Activated T-cell treated with anti-CD3 and anti-CD28 coated beads for 24 hours (primary cell): ENCODE data around the gene RIPK3.
"Not testable (repeated sequence)": the region's sequence is repeated elsewhere in the genome, so short reads cannot be mapped to it uniquely, and the experiment has no call there.

Experiments used
- DNase-seq: peaks from one replicate; pipeline ENCODE4 v3.0.0-alpha.2; 2020; ENCODE audit warnings: low read depth

Gene RIPK3

DNA sequence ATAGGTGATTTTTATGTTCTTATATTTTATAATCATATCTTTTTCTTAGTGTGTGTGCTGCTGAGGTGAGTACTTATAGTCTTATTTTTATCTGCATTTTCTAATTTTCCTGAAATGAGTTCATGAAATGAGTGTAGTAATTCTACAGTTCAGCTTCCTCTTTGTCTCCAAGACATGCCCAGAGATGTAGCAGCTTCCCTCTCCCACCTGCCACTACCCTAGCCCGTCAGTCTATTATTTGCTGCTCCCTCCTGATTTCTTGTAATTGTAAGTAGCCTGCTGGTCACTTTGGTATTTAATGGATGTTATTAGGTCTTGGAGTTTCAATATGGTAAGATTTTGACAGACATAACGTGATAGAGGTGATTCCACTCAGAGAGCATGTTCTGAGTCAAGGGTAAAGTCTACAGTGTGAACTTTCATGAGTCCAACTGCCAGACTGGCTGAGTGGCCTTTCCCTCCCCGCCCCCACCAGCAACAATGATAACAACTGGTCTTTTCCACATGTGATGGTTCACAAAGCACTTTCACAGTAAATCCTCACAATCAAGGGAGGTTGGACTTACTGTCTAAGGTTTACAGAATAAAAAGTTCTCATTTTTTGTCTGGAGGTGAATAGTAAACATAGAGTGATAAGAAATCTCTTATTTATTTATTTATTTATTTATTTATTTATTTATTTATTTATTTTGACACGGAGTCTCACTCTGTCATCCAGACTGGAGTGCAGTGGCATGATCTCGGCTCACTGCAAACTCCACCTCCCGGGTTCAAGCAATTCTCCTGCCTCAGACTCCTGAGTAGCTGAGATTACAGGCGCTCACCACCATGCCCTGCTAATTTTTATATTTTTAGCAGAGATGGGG is 4.2 kb upstream of the RIPK3 start:
- DNase-seq, result no peak

DNA sequence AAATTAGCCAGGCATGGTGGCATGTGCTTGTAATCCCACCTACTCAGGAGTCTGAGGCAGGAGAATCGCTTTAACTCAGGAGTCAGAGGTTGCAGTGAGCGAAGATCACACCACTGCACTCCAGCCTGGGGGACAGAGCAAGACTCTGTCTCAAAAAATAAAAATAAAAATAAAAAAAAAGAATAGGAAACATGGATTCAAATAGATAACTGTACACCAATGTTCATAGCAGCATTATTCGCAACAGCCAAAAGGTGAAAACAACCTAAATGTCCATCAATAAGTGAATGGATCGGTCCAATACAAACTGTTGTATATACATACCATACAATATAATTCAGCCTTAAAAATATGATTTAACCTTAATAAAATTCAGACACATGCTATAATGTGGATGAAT is 3.1 kb upstream of the RIPK3 start:
- no peak for DNase-seq

DNA sequence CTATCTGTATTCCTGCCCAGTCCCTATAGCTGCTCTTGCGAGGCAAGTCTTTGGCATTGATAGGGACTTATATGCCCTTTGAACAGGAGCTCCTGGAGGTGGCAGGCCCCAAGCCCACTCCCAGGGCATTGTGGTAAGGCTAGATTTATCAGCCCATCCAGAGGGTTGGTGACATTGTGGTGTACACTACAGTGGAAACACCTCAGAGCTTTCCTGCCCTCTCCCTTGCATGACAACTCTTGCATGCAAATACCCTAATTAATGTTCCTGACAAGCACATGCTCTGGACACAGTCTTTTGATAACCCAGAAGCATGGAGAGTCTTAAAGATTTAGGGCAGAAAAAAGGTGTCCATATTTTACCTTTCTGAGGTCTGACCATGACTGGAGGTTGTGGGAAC is 815 bp upstream of the RIPK3 start:
- DNase-seq, result no peak

DNA sequence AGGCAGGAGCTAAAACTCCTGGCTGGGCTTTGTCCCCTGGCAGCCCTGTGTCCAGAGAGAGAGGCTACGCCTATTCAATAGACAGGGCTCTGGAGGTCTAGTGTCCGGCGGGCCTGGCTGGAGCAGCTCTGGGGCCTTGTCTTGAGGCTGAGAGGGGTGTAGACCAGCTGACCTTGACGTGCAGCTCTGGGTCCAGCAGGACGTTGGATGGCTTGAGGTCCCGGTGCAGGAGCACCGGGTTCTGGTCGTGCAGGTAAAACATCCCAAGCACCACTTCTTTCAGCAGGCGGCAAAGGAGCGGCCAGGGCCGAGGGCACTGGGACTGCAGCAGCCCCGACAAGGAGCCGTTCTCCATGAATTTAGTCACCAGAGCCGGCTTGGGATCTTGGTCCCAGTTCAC is 948 bp downstream of the RIPK3 start:
- DNase-seq, result no peak

DNA sequence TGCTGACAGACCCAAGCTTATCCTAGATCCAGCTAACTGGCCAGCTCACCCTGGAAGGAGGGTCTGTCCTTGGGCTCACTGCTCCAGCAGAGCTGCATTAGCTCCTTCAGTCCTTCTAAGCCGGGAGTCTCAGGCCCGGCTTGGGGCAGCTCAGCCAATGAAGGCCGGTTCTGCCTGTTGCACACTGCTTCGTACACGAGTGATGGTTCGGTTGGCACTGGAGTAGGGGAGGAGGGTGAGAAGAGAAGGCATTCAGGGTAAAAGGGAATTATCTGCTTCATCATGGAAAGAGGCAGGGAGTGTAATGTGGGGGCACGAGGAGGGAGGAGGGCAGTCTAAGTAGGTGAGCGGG is 2.0 kb downstream of the RIPK3 start:
- no peak for DNase-seq

DNA sequence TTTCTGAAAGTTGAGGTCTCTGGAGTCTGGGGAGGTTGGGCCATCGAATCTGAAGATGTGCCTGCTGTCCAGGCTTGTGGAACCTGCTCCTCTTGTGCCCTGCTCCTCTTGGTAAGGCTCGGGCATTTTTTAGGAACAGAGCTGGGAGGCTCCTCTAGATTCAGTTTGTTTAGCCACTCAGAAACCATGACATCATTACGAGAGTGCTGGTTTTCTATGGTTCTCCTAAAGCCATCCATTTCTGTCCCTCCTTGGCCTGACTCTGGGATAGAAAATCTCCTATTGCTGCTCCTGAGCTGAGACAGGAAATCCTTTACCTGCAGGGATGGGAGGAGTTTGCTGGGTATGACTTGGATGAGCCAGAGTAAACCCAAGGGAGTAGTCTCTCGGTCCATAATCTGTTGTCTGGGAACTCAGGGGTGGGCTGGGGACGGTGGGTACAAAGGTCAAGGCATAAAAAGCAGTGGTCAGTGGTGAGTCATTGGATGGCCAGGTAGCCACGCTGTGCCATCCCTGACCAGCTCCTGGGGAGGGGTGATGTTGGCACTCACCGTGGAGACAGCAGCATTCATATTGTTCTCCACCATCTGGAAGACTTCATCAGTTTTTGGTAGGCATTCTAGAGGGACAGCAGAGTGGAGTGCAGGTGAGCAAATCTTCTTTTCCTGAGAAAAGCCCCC is 2.5 kb downstream of the RIPK3 start:
- no peak for DNase-seq

DNA sequence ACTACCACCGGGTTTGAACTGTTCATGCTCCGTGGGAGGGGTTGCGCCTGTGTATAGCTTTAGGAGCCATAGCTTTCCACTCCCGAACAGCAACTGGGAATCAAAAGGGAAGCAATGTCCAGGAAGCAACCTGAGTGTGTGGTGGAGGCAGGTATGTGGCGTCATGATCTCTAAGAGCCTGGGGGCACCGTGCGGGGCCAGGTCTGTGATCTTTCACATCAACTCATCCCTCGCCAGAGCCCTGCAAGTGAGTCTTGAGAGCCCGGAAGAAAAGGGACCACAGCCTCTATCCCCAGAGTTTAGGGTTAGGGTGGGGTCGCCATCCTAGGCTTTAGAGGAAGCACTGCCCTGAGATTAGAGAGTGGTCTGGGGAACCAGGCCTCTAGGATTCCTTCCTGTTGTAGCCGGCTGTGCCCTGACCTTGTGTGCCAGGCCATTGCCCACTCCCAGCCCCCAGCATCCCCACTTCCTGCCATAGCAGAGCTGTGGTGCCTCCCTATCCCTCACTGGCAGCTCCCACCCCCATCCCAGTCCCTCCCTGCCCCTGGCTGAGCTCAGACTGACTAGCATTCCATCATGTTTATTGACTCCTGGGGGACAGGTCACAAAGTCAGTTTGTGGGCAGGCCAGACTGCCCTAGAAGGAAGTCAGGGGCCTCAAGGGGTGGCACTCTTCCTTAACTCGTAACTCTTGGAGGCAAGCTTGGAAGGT is 4.2 kb downstream of the RIPK3 start:
- no peak for DNase-seq

DNA sequence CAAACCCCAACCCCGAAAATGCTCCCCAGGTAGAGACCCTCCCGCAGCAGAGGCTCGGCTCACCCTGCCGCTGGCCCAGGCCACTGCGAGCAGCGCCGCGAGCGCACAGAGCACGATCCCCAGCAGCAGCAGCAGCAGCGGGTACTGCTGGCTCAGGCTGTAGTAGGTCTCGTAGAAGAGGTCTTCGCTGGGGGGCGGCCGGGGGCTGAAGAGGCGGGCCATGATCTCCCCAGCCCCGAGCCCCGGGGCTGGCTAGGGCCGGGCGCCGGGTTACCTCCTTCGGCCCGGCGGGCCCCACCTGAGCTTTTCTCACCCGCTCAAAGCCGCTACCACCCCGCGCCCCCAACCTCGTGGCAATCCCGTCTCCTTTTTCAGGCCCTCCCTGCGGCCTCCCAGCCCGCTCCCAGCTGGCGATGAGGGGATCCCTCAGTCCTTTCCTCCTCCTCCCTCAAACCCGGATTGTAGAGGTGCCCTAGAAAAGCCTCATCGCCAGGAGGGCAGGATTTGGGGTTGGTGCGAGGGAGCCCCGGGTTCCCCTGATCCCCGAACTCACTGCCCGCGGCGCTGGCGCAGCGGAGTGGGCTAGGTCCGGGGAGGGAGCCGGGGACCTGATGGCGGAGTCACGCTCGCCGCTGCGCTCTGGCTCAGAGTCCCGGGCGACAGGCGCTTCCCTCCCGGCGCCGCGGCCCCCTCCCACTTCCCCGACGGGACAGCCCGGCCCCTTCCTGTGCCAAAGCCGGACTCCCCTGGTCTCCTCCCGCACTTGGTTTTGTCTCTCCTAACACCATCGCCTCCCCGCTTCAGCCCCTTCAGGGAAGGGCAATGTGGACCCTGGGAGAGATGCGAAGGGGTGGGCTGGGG is 5.1 kb downstream of the RIPK3 start, which contains the start of gene ADCY4:
TSS of gene ADCY4 (minus strand) at position 641 of the 861 bp plus-strand sequence. CDS start at position 222, 419 bp downstream.
- DNase-seq, result no peak

DNA sequence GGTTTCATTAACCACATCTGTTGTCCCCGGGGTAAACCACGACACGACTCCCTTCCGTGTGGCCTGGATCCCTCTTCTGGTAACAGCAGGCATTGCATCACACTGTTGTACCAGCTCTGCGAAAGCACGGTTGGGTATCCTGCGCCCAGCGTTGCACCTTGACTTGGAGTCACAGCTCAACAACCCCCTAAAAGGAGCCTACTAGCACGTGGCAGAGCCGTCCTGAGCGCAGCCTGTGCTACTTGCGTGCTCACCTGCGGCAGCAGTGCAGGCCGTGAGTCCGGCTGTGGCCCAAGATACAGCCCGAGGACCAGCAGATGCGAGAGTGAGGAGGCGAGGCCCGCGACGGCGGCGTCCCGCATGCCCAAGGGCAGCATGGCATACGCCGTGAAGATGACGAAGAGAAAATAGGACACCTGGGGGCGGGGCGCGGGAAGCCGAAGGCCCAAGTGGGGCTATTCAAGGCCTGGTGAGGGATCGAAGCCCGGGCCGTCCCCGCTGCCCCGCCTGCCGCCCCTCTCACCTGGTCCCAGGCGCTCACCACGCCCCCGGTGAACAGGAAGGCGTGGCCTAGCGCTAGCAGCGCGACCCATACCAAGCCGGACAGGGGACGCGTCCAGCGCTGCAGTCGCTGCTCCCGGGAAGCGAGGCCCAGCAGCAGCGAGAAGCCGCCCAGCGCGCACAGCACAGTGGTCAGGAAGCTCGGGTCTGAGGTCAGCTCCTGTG is 7.4 kb downstream of the RIPK3 start:
- peak; percentile 81 for DNase-seq

DNA sequence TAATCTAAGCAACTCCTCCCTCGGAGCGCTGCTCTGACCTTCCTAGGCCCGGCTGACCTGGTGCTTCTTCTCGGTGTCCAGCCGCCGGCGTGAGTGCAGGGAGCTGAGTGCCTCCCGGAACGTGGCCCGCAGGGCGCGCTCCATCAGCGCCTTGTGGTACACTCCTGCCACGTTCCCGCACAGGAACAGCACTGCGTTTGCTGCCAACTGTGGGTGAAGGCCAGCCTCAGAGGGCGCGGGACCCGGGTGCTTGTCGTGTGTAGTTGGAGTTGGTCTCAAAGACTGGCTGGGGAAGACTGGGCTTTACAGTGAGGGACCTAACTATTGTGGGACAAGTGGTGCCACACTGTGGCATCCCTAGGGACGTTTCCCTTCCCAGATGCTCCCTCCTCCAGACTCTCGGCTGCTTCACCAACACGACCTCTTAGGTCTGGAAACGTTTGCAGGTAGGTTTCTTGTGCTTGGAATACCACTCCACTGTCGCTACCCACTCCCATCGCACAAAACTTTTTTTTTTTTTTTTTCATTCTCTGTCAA is 8.0 kb downstream of the RIPK3 start:
- no peak for DNase-seq

DNA sequence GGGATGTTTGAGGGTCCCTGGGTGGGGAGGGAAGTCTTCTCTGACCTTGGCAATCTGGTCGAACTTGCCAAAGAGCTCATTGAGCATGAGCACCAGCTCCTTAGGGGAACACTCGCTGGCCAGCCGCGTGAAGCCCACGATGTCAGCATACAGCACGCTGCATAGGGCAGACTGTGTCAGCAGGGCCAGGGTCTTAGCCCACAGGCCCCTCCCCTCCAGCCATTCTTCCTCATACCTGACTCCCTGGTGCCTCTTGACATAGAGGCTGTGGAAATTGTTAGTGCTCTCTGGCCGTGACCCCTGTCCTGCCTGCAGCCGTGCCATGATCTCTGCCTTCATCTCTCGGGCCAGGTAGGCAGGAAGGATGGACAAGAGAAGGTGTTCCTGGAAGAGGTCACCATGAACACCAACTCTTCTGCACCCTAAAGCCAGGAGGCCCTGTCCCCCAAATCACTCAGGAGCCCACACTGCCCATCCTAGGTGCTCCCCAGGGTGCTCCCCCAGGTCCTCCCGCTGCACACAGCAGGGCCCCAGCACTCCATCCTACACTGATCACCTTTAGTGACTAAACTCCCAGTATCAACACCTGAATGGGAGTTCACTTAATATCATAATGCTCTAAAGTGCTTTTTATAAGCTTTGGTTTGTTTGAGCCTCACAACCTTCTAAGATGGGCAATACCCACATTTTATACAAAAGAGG is 8.7 kb downstream of the RIPK3 start:
- DNase-seq, result no peak

DNA sequence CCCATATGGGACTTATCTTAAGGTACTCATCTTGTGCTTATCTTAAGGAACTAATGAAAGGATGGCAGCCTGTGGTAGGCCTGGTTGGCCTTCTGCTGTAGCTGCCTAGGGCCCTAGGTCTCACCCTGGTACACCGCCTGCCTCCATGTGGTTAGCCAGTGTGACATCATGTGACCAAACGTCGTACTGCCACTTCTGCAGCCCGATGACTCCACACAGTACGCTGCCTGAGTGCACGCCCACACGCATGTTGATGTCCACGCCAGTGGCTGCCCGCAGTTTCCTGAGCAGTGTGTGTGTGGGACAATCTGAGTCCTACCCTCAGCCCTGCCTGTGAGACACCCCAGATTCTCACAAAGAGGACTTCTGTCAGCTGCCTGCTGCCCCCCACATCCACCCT is 10.1 kb downstream of the RIPK3 start:
- DNase-seq, result no peak

DNA sequence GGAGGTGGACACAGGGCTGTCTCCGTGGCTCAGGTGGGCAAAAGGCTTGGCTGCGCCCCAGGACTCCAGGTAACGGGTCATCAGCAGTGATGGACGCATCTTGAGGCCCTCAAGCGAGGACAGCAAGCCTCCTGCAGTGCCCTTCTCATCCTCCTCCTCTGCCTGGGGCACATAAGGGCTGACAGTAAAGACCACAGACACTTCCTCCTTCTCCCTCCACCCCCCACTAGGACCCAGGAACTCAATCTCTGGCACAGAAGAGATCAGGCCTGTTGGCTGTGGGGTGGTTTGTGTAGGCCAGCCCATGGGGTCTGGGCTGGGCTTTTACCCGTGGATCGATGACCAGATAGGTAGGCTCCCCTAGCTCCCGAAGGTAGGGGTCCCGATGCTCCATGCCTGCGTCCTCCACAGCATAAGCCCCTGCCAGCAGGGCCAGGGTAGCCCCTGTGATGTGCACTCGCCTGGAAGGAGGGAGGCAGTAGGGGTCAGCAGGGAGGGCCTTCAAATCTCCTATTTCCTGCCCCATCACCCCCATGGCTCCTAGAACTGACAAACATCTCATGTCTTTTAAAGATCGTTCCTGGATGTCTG is 10.6 kb downstream of the RIPK3 start:
- no peak for DNase-seq

DNA sequence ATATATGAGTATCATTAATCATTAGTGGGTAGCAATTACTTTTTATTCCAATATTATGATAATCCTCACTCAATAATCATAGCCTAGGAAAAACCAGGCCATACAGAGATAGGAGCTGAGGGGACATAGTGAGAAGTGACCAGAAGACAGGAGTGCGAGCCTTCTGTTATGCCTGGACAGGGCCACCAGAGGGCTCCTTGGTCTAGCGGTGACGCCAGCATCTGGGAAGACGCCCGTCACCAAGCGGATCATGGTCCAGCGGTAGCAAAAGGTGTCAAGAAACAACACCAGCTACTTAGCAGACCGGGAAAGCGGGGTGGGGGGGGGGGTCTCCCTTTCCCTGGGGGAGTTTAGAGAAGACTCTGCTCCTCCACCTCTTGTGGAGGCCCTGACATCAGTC is 11.9 kb downstream of the RIPK3 start:
- not testable (repeated sequence) for DNase-seq

DNA sequence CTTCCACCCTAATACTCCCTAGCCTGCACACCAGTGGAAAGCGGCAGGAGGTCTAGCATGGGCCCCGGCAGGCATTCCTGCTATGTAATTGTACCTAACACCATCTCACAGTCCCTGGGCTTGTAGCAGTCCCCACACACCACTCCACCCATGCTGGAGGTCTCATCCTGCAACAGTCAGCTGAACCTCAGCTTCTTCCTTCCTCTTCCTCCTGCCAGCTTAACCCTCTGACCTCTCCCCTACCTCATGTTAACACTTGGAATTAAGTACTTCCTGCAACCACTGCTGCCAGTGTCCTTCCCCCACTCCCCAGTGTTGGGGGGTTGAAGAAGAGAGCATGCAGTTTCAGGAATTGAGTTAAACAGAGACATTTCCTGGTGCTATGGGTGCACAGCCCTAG is 12.5 kb downstream of the RIPK3 start:
- no peak for DNase-seq

DNA sequence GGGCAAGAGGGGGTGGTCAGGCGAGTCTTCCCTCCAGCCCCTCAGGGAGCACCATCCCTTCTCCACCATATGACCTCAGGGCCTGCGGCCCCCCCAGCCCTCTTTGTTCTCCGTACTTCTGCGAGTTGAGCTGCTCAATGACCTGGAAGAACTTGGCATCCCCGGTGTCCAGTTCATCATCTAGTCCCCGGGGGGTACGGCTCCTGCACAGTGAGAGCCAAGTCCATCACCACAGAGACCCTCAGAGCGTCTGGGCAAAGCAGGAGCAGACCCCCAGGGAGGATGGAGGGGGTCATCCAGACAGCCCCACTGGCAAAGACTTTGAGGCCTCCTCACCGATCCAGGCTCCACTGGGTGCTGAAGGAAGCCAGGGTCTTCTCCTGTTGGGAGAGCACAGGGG is 13.8 kb downstream of the RIPK3 start:
- DNase-seq, result no peak

DNA sequence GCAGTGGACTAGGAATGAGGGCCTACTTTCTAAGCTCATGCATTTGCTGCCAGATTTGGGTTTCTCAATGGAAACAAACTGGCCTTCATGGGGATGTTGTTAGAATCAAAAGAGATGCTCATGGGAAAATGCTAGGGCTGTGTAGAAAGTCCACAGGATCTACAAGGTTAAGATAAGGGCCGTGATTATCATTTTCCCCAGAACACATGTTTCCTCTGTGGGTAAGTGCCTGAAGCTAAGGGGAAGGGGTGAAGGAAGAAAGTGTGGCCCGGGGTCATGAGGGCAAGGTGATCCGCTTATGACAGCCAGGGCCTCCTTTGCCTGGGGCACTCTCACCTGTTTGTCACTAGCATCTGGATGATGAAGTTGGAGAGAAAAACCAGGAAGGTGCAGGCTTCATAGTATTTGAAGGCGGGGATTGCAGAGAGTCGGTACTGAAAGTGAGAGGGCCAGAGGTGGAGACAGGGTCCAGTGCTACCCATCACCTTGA is 14.7 kb downstream of the RIPK3 start:
- DNase-seq, result no peak

DNA sequence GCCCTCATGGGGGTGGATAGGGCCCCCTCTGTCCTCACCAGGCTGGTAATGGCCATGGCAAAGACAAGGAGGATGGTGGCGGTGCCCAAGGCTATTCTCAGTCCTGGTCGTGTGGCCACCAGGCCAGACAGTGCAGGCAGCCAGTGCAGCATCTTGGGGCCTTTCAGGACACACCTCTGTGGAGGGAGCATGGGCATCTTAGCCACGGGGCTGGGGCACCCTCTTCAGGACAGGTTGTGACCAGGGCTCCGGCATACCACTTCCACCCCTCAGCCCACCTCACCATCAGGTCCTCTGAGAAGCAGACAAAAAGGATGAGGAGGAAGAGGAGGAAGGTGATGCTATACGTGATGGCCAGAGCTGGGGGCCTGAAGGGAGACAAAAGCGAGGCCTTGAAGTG is 15.8 kb downstream of the RIPK3 start:
- no peak for DNase-seq

DNA sequence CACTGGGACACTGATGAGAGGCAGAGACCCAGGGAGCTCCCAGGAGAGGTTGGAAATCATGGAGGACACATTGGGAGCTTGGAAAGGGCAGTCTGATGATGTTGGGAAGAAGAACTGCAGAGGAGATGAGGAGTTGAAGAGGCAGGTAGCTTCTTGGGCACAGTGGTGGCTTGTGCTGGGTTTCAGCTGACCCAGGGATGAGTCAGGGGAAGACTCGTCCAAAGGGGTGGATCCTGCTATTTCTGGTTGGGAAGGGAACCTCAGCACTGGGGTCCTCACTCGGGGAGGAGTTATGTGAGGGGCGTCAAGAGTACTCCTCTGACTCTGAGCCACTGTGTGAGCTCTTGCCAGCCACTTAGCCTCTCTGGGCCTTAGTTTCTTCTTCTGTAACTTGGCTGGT is 16.4 kb downstream of the RIPK3 start:
- no peak for DNase-seq

DNA sequence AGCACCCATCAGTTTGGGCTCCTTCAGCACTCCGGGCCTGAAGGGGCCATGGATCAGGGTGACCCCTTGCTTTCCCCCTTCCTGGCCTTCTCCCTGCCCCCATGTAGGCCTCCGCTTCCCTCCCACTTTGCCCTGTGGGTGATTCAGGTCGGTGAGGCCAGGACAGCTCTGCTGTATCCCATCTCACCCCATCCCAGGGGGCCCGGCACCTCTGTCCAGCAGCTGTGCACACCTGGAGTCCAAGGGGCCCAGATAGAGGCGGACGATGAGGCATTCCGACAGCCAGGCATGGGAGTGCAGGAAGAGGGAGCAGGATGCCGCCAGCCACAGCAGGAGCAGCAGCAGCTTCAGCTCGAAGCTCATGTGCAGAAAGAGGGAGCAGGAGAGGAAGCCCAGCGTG is 17.1 kb downstream of the RIPK3 start:
- no peak for DNase-seq
